Measurements from ENCODE around the gene CCDC85C.

- no peak for TF ChIP-seq CTCF (IDR thresholded peaks at IDR 0.05)
- no peak for TF ChIP-seq POLR2A (IDR thresholded peaks at IDR 0.05)
Measured at GRCh38 chr14:99468081-99468480, 135.9 kb downstream of the CCDC85C start.

Measured in ovary (tissue), 3 donors.